GM12865 (cell line): Measurements from ENCODE around the gene DCST2.
A peak's percentile ranks its signal among the peaks of the same experiment; 100 is the strongest.

Source experiments
- DNase-seq: peaks from one replicate; pipeline ENCODE4 v3.0.0; 2010; ENCODE audit warnings: low read depth
- H3K4me3 ChIP-seq: 2 replicates; pipeline ENCODE4 v1.5.1; 2011; ENCODE audit warnings: mild to moderate bottlenecking, low read depth, low read length, control low read depth
- CTCF ChIP-seq: IDR thresholded peaks from 2 replicates; pipeline ENCODE4 v1.5.1; 2011; ENCODE audit warnings: low read length, control low read depth, low read depth, inconsistent platforms; ENCODE audit not compliant: insufficient read depth; ENCODE audit errors: missing control alignments

DCST2 gene

GRCh38 chr1:155079210-155079486 lies 45.6 kb upstream of the DCST2 start:
- DNase-seq: no peak
- no peak for TF ChIP-seq CTCF

GRCh38 chr1:155078469-155079209 lies 45.1 kb upstream of the DCST2 start, which contains the start of gene EFNA3:
EFNA3 (plus strand) TSS chr1:155078837; CDS start chr1:155078942, 105 bp downstream.
- DNase-seq: peak; percentile 58
- no peak for TF ChIP-seq CTCF
- H3K4me3 ChIP-seq: peak within 1 kb of the TSS; percentile 7; the same call in 1 of the 2 replicates

More at GRCh38 chr1:155079210-155079486, 45.6 kb upstream of the DCST2 start:
- H3K4me3 ChIP-seq: 0 out of 2 replicates have a peak overlapping the region, but pooled peaks have one; percentile 7

GRCh38 chr1:155077758-155078445 lies 44.3 kb upstream of the DCST2 start:
- TF ChIP-seq CTCF: no peak
- DNase-seq: no peak
- no peak overlapping the region for H3K4me3 ChIP-seq

- no peak for DNase-seq
- TF ChIP-seq CTCF: no peak
- no peak overlapping the region for H3K4me3 ChIP-seq
These were observed 43.8 kb upstream of the DCST2 start for GRCh38 chr1:155077346-155077745.

- no peak overlapping the region for H3K4me3 ChIP-seq
- TF ChIP-seq CTCF: no peak
- DNase-seq: no peak
These were observed 42.8 kb upstream of the DCST2 start for GRCh38 chr1:155076371-155076770.

- no peak overlapping the region for H3K4me3 ChIP-seq
- no peak for TF ChIP-seq CTCF
- no peak for DNase-seq
These were observed 42.0 kb upstream of the DCST2 start for GRCh38 chr1:155075535-155075934.
